HepG2 (cell line): ENCODE measurements around the gene ZNF626. TPM values are rescaled to one million over a fixed set of nuclear protein-coding genes. Genes with fewer than 3 reads are reported as not detected.
"Not testable (repeated sequence)": the region's sequence is repeated elsewhere in the genome, so short reads cannot be mapped to it uniquely, and the experiment has no call there.

ENCODE experiments used
- ATAC-seq: fragments of 200-7000 bp; cut with Tn5 transposase; 3 replicates; pipeline ENCODE4 v1.9.1; 2020; ENCODE audit warnings: mild to moderate bottlenecking, moderate library complexity
- BruUV-seq: library from RNA; stranded (reverse); fragments of 400-500 nt; replicated peaks from 2 replicates; lab custom pipeline; 2021; lab: Mats Ljungman, UMichigan
- CTCF ChIA-PET: fragments of 300-600 bp; formaldehyde crosslinking; extraction: SDS; loops from one replicate; lab custom pipeline; 2021; ENCODE audit warnings: low total read pairs, inconsistent platforms, low intra/inter-chr PET ratio; lab: Yijun Ruan, JAX
- POLR2A ChIA-PET: fragments of 350-600 bp; sonication (Branson Sonifier 250); formaldehyde crosslinking; loops from one replicate; lab custom pipeline; 2020; ENCODE audit warnings: antibody characterized with exemption, inconsistent platforms; lab: Yijun Ruan, JAX
- DNase-seq: peaks from one replicate; pipeline ENCODE4 v3.0.0-alpha.2; 2015; ENCODE audit warnings: low spot score
- FAIRE-seq: peaks from 3 replicates; lab custom pipeline; 2011; peaks lifted over from hg19 to GRCh38; lab: Jason Lieb, UNC
- H2AFZ ChIP-seq: one replicate; pipeline ENCODE4 v1.6.1; 2011; ENCODE audit warnings: low read length, inconsistent platforms
- H3K27ac ChIP-seq: fragments of 300-600 bp; 3 replicates; pipeline ENCODE4 v1.8.0; 2011; ENCODE audit warnings: mixed run types, mild to moderate bottlenecking, mixed read lengths, low read length, inconsistent platforms; ENCODE audit not compliant: insufficient read depth; ENCODE audit errors: extremely low read length
- H3K27me3 ChIP-seq, 2 experiments: fragments of 200-600 bp in 1 of 2; 2 replicates in 1 of 2; 3 replicates in 1 of 2; pipeline versions ENCODE4 v1.6.0 to v1.8.0; 2011; ENCODE audit warnings: low read length in 2 of 2, mild to moderate bottlenecking in 2 of 2, moderate library complexity in 2 of 2, inconsistent platforms in 1 of 2; ENCODE audit not compliant: insufficient read depth in 2 of 2, control insufficient read depth in 1 of 2
- H3K36me3 ChIP-seq, 2 experiments: fragments of 200-600 bp in 1 of 2; replicated peaks in 1 of 2; 2 replicates in 1 of 2; 3 replicates in 1 of 2; pipeline versions ENCODE4 v1.5.1 to v1.8.0; 2011; ENCODE audit warnings: low read length in 2 of 2, inconsistent platforms in 1 of 2; ENCODE audit not compliant: insufficient read depth in 2 of 2, control insufficient read depth in 1 of 2
- H3K4me1 ChIP-seq: 2 replicates; pipeline ENCODE4 v1.5.1; 2012; ENCODE audit warnings: low read length, inconsistent platforms; ENCODE audit not compliant: insufficient read depth
- H3K4me2 ChIP-seq: 2 replicates; pipeline ENCODE4 v1.6.0; 2011; ENCODE audit warnings: low read depth, low read length, inconsistent platforms
- H3K4me3 ChIP-seq, 3 experiments: fragments of 200-600 bp in 1 of 3; sonication (generic), shearing (Covaris generic) in 1 of 3; replicated peaks in 1 of 3; 2 replicates each; pipeline ENCODE4 v1.5.1; 2011 to 2016; ENCODE audit warnings: low read length in 3 of 3, inconsistent platforms in 2 of 3, low read depth in 2 of 3, mild to moderate bottlenecking in 2 of 3, control low read depth in 1 of 3, mixed read lengths in 1 of 3; ENCODE audit not compliant: insufficient read depth in 1 of 3
- H3K79me2 ChIP-seq: one replicate; pipeline ENCODE4 v1.6.1; 2011; ENCODE audit warnings: low read length, inconsistent platforms; ENCODE audit not compliant: insufficient read depth
- H3K9ac ChIP-seq: 2 replicates; pipeline ENCODE4 v1.6.0; 2011; ENCODE audit warnings: mild to moderate bottlenecking, low read depth, low read length, inconsistent platforms; ENCODE audit not compliant: insufficient read depth
- H3K9me3 ChIP-seq: 2 replicates; pipeline ENCODE4 v1.5.1; 2012; ENCODE audit warnings: mild to moderate bottlenecking, low read length
- H4K20me1 ChIP-seq: 2 replicates; pipeline ENCODE4 v1.6.0; 2011; ENCODE audit warnings: inconsistent platforms, mild to moderate bottlenecking, low read length, moderate library complexity; ENCODE audit not compliant: insufficient read depth
- DMAP1 ChIP-seq: IDR thresholded peaks from 2 replicates; pipeline ENCODE4 v1.6.1; 2016
- ETV5 ChIP-seq: IDR thresholded peaks from 2 replicates; pipeline ENCODE4 v1.6.1; 2018; ENCODE audit warnings: missing biosample characterization, missing genetic modification reagents, inconsistent platforms, borderline replicate concordance
- FOXA3 ChIP-seq: IDR thresholded peaks from 2 replicates; pipeline ENCODE4 v1.6.1; 2016; ENCODE audit warnings: missing genetic modification reagents, missing compliant biosample characterization
- NR2C2 ChIP-seq: sonication (generic); formaldehyde crosslinking; IDR thresholded peaks from 2 replicates; pipeline ENCODE4 v1.4.0; 2020; ENCODE audit warnings: missing genetic modification reagents, mild to moderate bottlenecking, moderate library complexity, borderline replicate concordance
- RARA ChIP-seq: IDR thresholded peaks from 2 replicates; pipeline ENCODE4 v1.6.1; 2016; ENCODE audit warnings: missing genetic modification reagents, missing compliant biosample characterization
- SOX5 ChIP-seq: IDR thresholded peaks from 2 replicates; pipeline ENCODE4 v1.6.1; 2016; ENCODE audit warnings: borderline replicate concordance
- ZNF20 ChIP-seq: sonication (generic); formaldehyde crosslinking; IDR thresholded peaks from 2 replicates; pipeline ENCODE4 v1.4.0; 2020; ENCODE audit warnings: mild to moderate bottlenecking, moderate library complexity, missing genetic modification reagents
- ZNF761 ChIP-seq: sonication (generic); formaldehyde crosslinking; conservative IDR thresholded peaks from 2 replicates; pipeline ENCODE4 v1.4.0; 2020; ENCODE audit warnings: mild to moderate bottlenecking, missing genetic modification reagents
- WGBS: methylation state at CpG from one replicate; pipeline ENCODE4 v1.1.6; 2017; ENCODE audit warnings: low lambda C conversion rate; 5-methylcytosine and 5-hydroxymethylcytosine counted together
- in situ Hi-C: cut with HindIII; loops from 2 replicates; pipeline ENCODE4 v1.10.0; 2017; ENCODE audit warnings: low pct_unique_long_range_greater_than_20kb; ENCODE audit not compliant: extremely low pct_ligation_motif_present
- intact Hi-C: fragments of 100-400 bp; cut with micrococcal nuclease; formaldehyde crosslinking; loops from one replicate; pipeline ENCODE4 v1.10.0; 2022; ENCODE audit not compliant: unreplicated experiment
- polyA plus RNA-seq, 8 experiments: library from polyadenylated mRNA; depleted of rRNA in 3 of 8; stranded (reverse) in 7 of 8; unstranded in 1 of 8; fragments of >200 nt; fragmentation: Illumina TruSeq in 4 of 8; extraction: Trizol in 4 of 8; gene quantifications; 2 replicates each; pipeline versions ENCODE4 v1.2.1 to v1.2.3, GENCODE V29; 2011 to 2016; ENCODE audit warnings: low read depth in 4 of 8, missing spikeins in 1 of 8, mixed read lengths in 1 of 8; ENCODE audit not compliant: insufficient read depth in 1 of 8
- total RNA-seq, 5 experiments: library from RNA; depleted of rRNA; stranded (reverse); fragments of >200 nt; fragmentation: Illumina TruSeq; extraction: Trizol; gene quantifications; 2 replicates each; pipeline ENCODE4 v1.2.3, GENCODE V29; 2016; ENCODE audit warnings: low read depth in 1 of 5
- TF ChIP-seq, protein P1 (sequence below): sonication (generic); formaldehyde crosslinking; IDR thresholded peaks from 2 replicates; pipeline ENCODE4 v1.5.1; 2020; ENCODE audit warnings: mild to moderate bottlenecking, missing genetic modification reagents, moderate library complexity
- TF ChIP-seq, protein P2 (sequence below): IDR thresholded peaks from 2 replicates; pipeline ENCODE4 v1.6.1; 2016; ENCODE audit warnings: missing genetic modification reagents, missing compliant biosample characterization
- TF ChIP-seq, protein P3 (sequence below): IDR thresholded peaks from 2 replicates; pipeline ENCODE4 v1.4.0; 2020; ENCODE audit warnings: mild to moderate bottlenecking, missing genetic modification reagents

The ZNF626 gene
- total and polyA plus RNA-seq, 2 of the 13 experiments (the other 11 are each of a cell fraction or from before 2014, with no cell fraction given) = 3.5 to 4.1 TPM

DNA sequence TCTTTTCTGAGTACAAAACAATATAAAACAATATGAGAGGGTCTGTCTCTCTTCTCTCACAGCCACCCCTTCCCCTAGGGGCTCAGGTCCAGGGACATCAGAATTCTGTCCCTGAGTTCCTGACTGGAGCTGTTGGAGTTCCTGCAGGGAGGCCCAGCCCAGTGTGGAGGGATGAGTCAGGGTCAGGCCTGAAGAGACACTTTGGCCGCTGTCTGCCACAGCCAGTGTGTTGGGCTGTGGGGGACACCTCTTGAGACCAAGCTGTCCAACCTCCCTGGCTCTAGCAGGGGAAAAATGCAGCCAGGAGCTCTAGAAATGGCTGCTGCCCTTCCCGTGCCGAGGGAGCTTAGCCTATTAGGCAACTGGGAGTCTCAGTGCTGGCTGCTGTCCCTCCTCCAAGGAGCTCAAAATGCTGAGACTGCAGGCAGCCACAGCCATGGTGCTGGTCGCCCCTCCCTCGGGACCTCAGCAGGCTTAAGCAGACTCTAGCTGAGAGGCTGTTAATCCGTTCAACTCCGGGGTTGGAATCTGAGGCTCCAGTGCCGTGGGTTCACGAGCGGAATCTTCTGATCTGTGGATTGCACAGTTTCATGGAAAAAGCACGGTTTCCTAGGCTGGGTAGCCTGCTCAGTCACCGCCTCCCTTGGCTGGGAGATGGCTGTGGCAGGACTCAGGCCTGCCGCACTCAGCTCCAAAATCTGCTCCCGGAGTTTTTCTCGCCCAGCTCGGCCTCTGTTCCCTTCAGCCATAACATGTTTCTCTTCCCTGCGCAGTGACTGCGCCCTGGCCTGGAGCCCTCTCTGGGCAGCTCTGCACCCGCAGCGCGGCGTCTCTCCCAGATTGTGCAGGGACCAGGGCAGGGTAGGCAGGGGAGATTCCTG is 3.8 kb upstream of the ZNF626 start (continued):
- TF ChIP-seq, protein P1, sequence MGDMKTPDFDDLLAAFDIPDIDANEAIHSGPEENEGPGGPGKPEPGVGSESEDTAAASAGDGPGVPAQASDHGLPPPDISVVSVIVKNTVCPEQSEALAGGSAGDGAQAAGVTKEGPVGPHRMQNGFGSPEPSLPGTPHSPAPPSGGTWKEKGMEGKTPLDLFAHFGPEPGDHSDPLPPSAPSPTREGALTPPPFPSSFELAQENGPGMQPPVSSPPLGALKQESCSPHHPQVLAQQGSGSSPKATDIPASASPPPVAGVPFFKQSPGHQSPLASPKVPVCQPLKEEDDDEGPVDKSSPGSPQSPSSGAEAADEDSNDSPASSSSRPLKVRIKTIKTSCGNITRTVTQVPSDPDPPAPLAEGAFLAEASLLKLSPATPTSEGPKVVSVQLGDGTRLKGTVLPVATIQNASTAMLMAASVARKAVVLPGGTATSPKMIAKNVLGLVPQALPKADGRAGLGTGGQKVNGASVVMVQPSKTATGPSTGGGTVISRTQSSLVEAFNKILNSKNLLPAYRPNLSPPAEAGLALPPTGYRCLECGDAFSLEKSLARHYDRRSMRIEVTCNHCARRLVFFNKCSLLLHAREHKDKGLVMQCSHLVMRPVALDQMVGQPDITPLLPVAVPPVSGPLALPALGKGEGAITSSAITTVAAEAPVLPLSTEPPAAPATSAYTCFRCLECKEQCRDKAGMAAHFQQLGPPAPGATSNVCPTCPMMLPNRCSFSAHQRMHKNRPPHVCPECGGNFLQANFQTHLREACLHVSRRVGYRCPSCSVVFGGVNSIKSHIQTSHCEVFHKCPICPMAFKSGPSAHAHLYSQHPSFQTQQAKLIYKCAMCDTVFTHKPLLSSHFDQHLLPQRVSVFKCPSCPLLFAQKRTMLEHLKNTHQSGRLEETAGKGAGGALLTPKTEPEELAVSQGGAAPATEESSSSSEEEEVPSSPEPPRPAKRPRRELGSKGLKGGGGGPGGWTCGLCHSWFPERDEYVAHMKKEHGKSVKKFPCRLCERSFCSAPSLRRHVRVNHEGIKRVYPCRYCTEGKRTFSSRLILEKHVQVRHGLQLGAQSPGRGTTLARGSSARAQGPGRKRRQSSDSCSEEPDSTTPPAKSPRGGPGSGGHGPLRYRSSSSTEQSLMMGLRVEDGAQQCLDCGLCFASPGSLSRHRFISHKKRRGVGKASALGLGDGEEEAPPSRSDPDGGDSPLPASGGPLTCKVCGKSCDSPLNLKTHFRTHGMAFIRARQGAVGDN (CRISPR knock-in tag) = peak; percentile 82
- no peak for TF ChIP-seq RARA

DNA sequence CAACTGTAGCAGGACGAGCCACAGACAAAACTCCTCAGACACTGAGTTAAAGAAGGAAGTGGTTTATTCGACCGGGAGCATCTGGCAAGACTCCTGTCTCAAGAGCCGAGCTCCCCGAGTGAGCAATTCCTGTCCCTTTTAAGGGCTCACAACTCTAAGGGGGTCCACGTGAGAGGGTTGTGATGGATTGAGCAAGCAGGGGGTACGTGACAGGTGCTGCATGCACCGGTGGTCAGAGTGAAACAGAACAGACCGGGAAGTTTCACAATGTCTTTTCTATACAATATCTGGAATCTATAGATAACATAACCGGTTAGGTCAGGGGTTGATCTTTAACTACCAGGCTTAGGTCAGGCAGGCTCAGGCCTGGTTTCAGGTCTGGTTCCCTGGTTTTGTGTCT is 3.1 kb upstream of the ZNF626 start:
- CTCF ChIA-PET, BruUV-seq, H4K20me1 ChIP-seq, H2AFZ ChIP-seq, in situ Hi-C loops, H3K36me3 ChIP-seq, intact Hi-C loops, H3K27me3 ChIP-seq, FAIRE-seq: not testable (repeated sequence)
- peaks cover 35% of the 10 kb centered on the region for H3K9me3 ChIP-seq
- peak overlapping the region; percentile 78 for H3K27ac ChIP-seq
- DNase-seq (peak; percentile 3), ATAC-seq (peak; percentile 46)
- peaks cover 15% of the 10 kb centered on the region for H3K79me2 ChIP-seq
- POLR2A ChIA-PET = interaction anchor here (1.0 to 1.4 kb wide), 4 partner anchors 99 to 888 kb away, joined by 3 to 6 read pairs (median 4); partner anchors contain the start of genes ZNF66, ZNF737 and ZNF85
- H3K9ac ChIP-seq = peak overlapping the region; percentile 64
- WGBS = 15% methylated on average over 8 of the region's 10 CpGs
- peak overlapping the region; percentile 32 to 44 (median 34); a peak in 5 of 6 replicates for H3K4me3 ChIP-seq
- H3K4me2 ChIP-seq = peak overlapping the region; percentile 57
- H3K4me1 ChIP-seq = peaks cover 41% of the 10 kb centered on the region
- TF ChIP-seq FOXA3 (CRISPR knock-in tag) = 0 out of 2 replicates have a peak, but pooled peaks have one; percentile 39
- 0 out of 2 replicates have a peak, but pooled peaks have one; percentile 27 for TF ChIP-seq ZNF20
- TF ChIP-seq ETV5 (CRISPR knock-in tag) = peak; percentile 45; the same call in 1 of the 2 replicates
- TF ChIP-seq SOX5 = peak; percentile 70; the same call in 1 of the 2 replicates
- peak; percentile 38; the same call in 1 of the 2 replicates for TF ChIP-seq NR2C2 (CRISPR knock-in tag)
- TF ChIP-seq ZNF761 = peak; percentile 89
- TF ChIP-seq, protein P2, sequence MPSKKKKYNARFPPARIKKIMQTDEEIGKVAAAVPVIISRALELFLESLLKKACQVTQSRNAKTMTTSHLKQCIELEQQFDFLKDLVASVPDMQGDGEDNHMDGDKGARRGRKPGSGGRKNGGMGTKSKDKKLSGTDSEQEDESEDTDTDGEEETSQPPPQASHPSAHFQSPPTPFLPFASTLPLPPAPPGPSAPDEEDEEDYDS = peak; percentile 78; the same call in 1 of the 2 replicates
- 0 out of 2 replicates have a peak, but pooled peaks have one; percentile 31 for TF ChIP-seq DMAP1 (CRISPR knock-in tag)
- TF ChIP-seq, protein P3, sequence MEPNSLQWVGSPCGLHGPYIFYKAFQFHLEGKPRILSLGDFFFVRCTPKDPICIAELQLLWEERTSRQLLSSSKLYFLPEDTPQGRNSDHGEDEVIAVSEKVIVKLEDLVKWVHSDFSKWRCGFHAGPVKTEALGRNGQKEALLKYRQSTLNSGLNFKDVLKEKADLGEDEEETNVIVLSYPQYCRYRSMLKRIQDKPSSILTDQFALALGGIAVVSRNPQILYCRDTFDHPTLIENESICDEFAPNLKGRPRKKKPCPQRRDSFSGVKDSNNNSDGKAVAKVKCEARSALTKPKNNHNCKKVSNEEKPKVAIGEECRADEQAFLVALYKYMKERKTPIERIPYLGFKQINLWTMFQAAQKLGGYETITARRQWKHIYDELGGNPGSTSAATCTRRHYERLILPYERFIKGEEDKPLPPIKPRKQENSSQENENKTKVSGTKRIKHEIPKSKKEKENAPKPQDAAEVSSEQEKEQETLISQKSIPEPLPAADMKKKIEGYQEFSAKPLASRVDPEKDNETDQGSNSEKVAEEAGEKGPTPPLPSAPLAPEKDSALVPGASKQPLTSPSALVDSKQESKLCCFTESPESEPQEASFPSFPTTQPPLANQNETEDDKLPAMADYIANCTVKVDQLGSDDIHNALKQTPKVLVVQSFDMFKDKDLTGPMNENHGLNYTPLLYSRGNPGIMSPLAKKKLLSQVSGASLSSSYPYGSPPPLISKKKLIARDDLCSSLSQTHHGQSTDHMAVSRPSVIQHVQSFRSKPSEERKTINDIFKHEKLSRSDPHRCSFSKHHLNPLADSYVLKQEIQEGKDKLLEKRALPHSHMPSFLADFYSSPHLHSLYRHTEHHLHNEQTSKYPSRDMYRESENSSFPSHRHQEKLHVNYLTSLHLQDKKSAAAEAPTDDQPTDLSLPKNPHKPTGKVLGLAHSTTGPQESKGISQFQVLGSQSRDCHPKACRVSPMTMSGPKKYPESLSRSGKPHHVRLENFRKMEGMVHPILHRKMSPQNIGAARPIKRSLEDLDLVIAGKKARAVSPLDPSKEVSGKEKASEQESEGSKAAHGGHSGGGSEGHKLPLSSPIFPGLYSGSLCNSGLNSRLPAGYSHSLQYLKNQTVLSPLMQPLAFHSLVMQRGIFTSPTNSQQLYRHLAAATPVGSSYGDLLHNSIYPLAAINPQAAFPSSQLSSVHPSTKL = peak; percentile 72
